Measurements from ENCODE around the gene SCAF4.
"Not testable (repeated sequence)": the region's sequence is repeated elsewhere in the genome, so short reads cannot be mapped to it uniquely, and the experiment has no call there.

The SCAF4 gene

GRCh38 chr21:31668651-31669491 is 63.0 kb downstream of the SCAF4 start:
- no peak for DNase-seq (ENCODE audit: low spot score)

GRCh38 chr21:31667639-31668038 is 64.3 kb downstream of the SCAF4 start:
- no peak for DNase-seq (ENCODE audit: low spot score)

- DNase-seq (ENCODE audit: low spot score) = no peak
Observed at GRCh38 chr21:31667132-31667531, 64.8 kb downstream of the SCAF4 start.

- no peak for DNase-seq (ENCODE audit: low spot score)
Observed at GRCh38 chr21:31666445-31667010, 65.4 kb downstream of the SCAF4 start.

GRCh38 chr21:31665869-31666268 is 66.0 kb downstream of the SCAF4 start:
- DNase-seq (ENCODE audit: low spot score) = not testable (repeated sequence)

- DNase-seq (ENCODE audit: low spot score) = no peak
Observed at GRCh38 chr21:31665397-31665796, 66.5 kb downstream of the SCAF4 start.

GRCh38 chr21:31663584-31664249 is 68.2 kb downstream of the SCAF4 start:
- DNase-seq (ENCODE audit: low spot score) = no peak

GRCh38 chr21:31660591-31660990 is 71.3 kb downstream of the SCAF4 start:
- no peak for DNase-seq (ENCODE audit: low spot score)

GRCh38 chr21:31660259-31660565 is 71.7 kb downstream of the SCAF4 start:
- no peak for DNase-seq (ENCODE audit: low spot score)

- peak; percentile 99 for DNase-seq (ENCODE audit: low spot score)
Observed at GRCh38 chr21:31659536-31660258, 72.2 kb downstream of the SCAF4 start, which contains the start of gene SOD1. Gene SOD1 (plus strand): TSS chr21:31659693. CDS start chr21:31659770, 77 bp downstream.

- DNase-seq (ENCODE audit: low spot score) = no peak
Observed at GRCh38 chr21:31659286-31659535, 72.7 kb downstream of the SCAF4 start.

GRCh38 chr21:31658053-31658452 is 73.9 kb downstream of the SCAF4 start:
- no peak for DNase-seq (ENCODE audit: low spot score)

- DNase-seq (ENCODE audit: low spot score) = no peak
Observed at GRCh38 chr21:31656199-31657095, 75.5 kb downstream of the SCAF4 start.

- DNase-seq (ENCODE audit: low spot score) = not testable (repeated sequence)
Observed at GRCh38 chr21:31654821-31655580, 76.9 kb downstream of the SCAF4 start.

- no peak for DNase-seq (ENCODE audit: low spot score)
Observed at GRCh38 chr21:31654340-31654739, 77.6 kb downstream of the SCAF4 start.

GRCh38 chr21:31651491-31651890 is 80.4 kb downstream of the SCAF4 start:
- DNase-seq (ENCODE audit: low spot score) = not testable (repeated sequence)

- DNase-seq (ENCODE audit: low spot score) = no peak
Observed at GRCh38 chr21:31650930-31651329, 81.0 kb downstream of the SCAF4 start.

GRCh38 chr21:31647650-31648049 is 84.3 kb downstream of the SCAF4 start:
- no peak for DNase-seq (ENCODE audit: low spot score)

GRCh38 chr21:31644643-31645042 is 87.3 kb downstream of the SCAF4 start:
- no peak for DNase-seq (ENCODE audit: low spot score)

- no peak for DNase-seq (ENCODE audit: low spot score)
Observed at GRCh38 chr21:31641416-31641922, 90.4 kb downstream of the SCAF4 start.

- DNase-seq (ENCODE audit: low spot score) = no peak
Observed at GRCh38 chr21:31636874-31637273, 95.0 kb downstream of the SCAF4 start.
